ENCODE data around the gene SMG6. TPM values are rescaled to one million over a fixed set of nuclear protein-coding genes. Genes with fewer than 3 reads are reported as not detected.

The SMG6 gene
- total and polyA plus RNA-seq, 2 donors (not counting 3 experiments of a cell fraction or from before 2014, with no cell fraction given): 40.1 to 42.2 TPM

DNA sequence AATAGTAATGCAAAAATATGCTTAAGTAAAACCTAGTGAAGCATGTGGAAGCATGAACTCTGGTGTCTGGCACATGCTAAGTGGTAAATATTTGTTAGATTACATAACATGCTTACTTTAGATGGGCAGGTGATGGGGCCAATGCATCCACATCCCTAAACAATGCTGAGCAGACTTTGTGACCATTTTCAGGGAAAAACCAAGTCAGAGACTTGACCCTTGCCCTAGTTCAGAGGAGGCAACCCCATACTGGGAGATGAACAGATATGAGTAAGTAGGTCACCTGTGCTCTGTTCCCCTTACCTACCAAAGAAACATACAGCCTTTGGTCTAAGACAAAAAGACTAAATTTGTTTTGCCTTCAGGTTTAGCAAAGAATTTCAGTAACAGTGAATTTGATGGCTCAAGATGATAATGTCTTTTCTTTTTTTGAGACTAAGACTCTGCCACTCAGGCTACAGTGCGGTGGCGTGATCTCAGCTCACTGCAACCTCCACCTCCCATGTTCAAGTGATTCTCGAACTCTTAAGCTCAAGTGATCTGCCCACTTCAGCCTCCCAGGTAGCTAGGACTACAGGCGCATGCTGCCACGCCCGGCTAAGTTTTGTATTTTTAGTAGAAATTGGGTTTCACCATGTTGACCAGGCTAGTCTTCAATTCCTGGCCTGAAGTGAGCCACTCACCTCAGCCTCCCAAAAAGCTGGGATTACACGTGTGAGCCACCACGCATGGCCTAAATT is 157.3 kb downstream of the SMG6 start:
- peaks cover 0 to 4% of the 10 kb centered on the region in 2 experiments for H3K36me3 ChIP-seq (ENCODE audit: control insufficient read depth in 2 of 2, extremely low read depth in 1 of 2, insufficient read depth in 2 of 2, low read length in 2 of 2)
- no peaks in the 10 kb centered on the region for H3K79me2 ChIP-seq (ENCODE audit: control insufficient read depth, insufficient read depth, low read length)
- H4K20me1 ChIP-seq (replicated peaks; ENCODE audit: control insufficient read depth, extremely low read depth, insufficient read depth, low read length): no peaks in the 10 kb centered on the region
- H3K4me3 ChIP-seq (replicated peaks in 1 of 3; ENCODE audit: insufficient read depth in 1 of 3, low read depth in 1 of 3, low read length in 3 of 3): no peak overlapping the region
- no peak overlapping the region for H3K4me2 ChIP-seq (ENCODE audit: insufficient read depth, low read length)
- no TSS peak for BruUV-seq (replicated peaks)
- no peak overlapping the region for H3K27ac ChIP-seq (ENCODE audit: insufficient read depth, low read depth, low read length)
- TF ChIP-seq FOS (IDR thresholded peaks at IDR 0.05; ENCODE audit: borderline replicate concordance, insufficient read depth, low read length) (no peak), JUN (IDR thresholded peaks at IDR 0.05; ENCODE audit: borderline replicate concordance, insufficient read depth, insufficient read length, low read depth) (no peak), EZH2 (IDR thresholded peaks at IDR 0.05; ENCODE audit: borderline replicate concordance, low read depth, low read length, severe bottlenecking) (no peak), GATA2 (IDR thresholded peaks at IDR 0.05; ENCODE audit: insufficient read depth, insufficient read length, low read depth, low read length) (no peak), POLR2AphosphoS5 (IDR thresholded peaks at IDR 0.05; ENCODE audit: insufficient read depth, low read depth, low read length) (no peak), POLR2A (IDR thresholded peaks at IDR 0.05; ENCODE audit: low read depth, low read length) (no peak), MYC (IDR thresholded peaks at IDR 0.05; ENCODE audit: low read depth, low read length) (no peak)
- TF ChIP-seq, protein P1, sequence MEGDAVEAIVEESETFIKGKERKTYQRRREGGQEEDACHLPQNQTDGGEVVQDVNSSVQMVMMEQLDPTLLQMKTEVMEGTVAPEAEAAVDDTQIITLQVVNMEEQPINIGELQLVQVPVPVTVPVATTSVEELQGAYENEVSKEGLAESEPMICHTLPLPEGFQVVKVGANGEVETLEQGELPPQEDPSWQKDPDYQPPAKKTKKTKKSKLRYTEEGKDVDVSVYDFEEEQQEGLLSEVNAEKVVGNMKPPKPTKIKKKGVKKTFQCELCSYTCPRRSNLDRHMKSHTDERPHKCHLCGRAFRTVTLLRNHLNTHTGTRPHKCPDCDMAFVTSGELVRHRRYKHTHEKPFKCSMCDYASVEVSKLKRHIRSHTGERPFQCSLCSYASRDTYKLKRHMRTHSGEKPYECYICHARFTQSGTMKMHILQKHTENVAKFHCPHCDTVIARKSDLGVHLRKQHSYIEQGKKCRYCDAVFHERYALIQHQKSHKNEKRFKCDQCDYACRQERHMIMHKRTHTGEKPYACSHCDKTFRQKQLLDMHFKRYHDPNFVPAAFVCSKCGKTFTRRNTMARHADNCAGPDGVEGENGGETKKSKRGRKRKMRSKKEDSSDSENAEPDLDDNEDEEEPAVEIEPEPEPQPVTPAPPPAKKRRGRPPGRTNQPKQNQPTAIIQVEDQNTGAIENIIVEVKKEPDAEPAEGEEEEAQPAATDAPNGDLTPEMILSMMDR (IDR thresholded peaks at IDR 0.05; ENCODE audit: extremely low read depth in 1 of 2, insufficient read depth in 1 of 2, low read depth in 1 of 2, low read length in 2 of 2): no peak
- TF ChIP-seq, protein P2, sequence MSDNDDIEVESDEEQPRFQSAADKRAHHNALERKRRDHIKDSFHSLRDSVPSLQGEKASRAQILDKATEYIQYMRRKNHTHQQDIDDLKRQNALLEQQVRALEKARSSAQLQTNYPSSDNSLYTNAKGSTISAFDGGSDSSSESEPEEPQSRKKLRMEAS (IDR thresholded peaks at IDR 0.05; ENCODE audit: insufficient read depth, insufficient read length): no peak
- POLR2A ChIA-PET: no interaction called here
- H3K9me3 ChIP-seq (replicated peaks; ENCODE audit: control insufficient read depth, insufficient read depth, low read length): no peaks in the 10 kb centered on the region
- FAIRE-seq: no peak
- no peak overlapping the region for H2AFZ ChIP-seq (ENCODE audit: low read depth, low read length)
- CTCF ChIA-PET: interaction anchor here (0.6 to 2.0 kb wide), 5 partner anchors 10 to 1603 kb away, joined by 3 to 5 read pairs (median 3); no protein-coding TSS in a partner anchor
- intact Hi-C loops (cut with micrococcal nuclease): no loop called here
- no peaks in the 10 kb centered on the region for H3K4me1 ChIP-seq (ENCODE audit: control insufficient read depth, extremely low read depth, insufficient read depth, low read length)
- DNase-seq (ENCODE audit: low read depth, low spot score): no peak
- H3K27me3 ChIP-seq (ENCODE audit: control insufficient read depth in 2 of 2, insufficient read depth in 2 of 2, low read length in 2 of 2): no peaks in the 10 kb centered on the region
- no peaks in the 10 kb centered on the region for H3K9me1 ChIP-seq (replicated peaks; ENCODE audit: control insufficient read depth, extremely low read depth, insufficient read depth, low read length)
- no peak overlapping the region for H3K9ac ChIP-seq (replicated peaks; ENCODE audit: extremely low read depth, insufficient read depth, low read length)
- dilution Hi-C loops (cut with MboI; ENCODE audit: extremely low pct_ligation_motif_present, low sequenced_read_pairs): no loop called here
